Stimulated activated CD4-positive, alpha-beta T cell treated with anti-CD3 and anti-CD28 coated beads, Interleukin-15, amount 100 ng/mL, for 48 hours (primary cell): ENCODE data around the gene HDLBP.

Experiments used
- DNase-seq, 2 donors: peaks; one replicate each; pipeline ENCODE4 v3.0.0-alpha.2; 2020; ENCODE audit warnings: low read depth in 2 of 2

Gene HDLBP

GRCh38 chr2:241273210-241274020 is 42.1 kb downstream of the HDLBP start:
- DNase-seq, result no peak

DNA sequence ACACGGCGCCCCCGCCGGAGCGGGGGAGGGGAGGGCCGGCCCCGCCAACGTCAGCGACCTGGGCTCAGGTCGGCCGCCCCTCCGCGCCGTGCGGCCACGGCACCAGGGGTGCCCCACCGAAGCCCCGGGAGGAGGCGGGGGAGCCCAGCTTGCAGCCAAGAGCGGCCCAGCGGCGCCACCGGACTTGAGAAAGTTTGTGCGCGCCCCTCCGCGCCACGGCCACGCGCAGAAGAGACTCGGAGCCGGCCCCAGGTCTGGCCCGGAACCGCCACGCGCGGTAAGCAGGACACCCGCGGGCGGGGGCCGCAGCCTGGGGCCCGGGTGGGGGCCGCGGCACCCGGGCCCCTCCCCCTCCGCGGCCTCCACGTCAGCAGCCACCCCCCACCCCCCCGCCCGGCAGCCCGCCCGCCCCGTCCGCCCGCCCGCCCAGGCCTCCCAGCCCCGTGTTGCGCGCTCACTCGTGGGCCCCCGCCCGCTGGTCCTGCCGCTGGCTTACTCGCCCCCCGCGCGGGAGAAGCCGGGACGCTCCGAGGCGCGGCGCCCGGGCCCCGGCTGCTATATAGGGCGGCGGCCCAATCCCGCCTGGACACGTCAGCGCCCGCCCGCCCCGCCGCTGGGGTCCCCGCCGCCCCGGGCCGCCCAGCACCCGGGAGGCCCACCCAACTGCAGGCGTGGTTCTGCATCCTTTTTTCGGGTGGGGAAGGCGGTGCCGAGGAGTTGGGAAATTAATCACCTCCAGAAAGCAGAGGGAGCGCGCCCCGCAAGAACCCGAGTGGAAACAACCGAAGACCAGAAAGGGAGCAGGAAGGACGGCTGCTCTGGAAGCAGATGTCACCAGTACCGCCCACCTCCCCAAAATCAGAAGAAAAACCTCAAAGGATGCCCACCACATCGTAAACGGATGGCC is 42.9 kb downstream of the HDLBP start:
- DNase-seq, result no peak

- peak in 1 of 2 donors; percentile 42 for DNase-seq
These were observed 43.7 kb downstream of the HDLBP start for GRCh38 chr2:241271706-241272302.

DNA sequence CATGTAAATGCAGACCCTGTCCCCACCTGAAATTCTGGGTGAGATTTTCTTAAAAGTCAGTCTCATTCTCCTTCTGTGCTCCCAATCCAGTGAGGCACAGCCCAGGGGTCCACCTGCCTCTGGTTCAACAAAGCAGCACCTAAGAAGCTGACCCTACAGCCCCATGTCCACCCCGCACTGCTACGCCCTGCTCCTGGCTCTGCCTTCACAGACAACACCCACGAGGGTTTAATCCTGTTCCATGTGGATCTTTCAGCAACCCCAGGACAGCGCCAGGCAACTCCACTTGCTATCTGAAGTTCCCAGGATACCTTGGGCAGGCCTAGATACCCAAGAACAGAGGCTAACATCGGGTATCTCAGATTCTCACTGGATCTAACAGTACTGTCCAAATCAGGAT is 44.9 kb downstream of the HDLBP start:
- DNase-seq, result no peak

GRCh38 chr2:241269707-241270520 is 45.6 kb downstream of the HDLBP start:
- DNase-seq, result no peak

- no peak for DNase-seq
These were observed 46.6 kb downstream of the HDLBP start for GRCh38 chr2:241268716-241269445.

DNA sequence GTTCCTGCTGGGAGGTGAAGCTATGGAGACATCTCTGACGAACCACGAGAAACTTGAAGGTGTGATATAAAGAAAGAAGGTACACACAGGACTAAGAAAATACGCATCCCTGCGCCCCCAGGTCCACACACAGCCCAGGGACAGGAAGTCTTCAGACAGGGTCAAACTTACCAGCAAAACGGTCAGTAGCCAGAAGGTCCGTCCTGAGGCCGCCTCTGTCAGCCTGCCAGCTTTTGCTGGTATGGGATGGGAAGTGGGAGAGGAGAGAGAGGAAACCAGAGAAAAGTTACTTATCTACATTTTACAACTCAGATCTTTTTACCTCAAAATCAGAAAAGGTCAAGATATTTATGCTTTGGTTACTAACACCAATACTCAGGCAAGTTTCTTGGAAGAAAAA is 47.2 kb downstream of the HDLBP start:
- DNase-seq, result no peak

GRCh38 chr2:241267249-241268067 is 48.0 kb downstream of the HDLBP start:
- DNase-seq, result no peak

DNA sequence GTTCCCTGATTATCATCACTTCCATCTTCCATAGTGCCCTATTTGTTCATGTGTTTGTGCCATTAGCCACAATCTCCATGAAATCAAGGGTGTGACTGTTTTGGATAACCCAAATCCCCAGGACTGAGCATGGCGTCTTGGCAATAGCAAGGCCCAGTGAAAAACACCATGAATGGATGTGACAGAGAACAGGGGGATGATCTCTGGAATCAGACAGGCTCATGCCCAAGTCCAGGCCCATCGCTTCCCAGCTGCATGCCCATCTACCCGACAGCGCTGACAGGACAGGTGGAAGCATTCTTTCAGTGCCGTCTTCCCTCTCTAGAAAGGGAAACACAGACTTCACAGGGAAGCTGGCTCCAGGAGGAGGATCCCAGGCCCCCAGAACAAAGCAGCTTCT is 50.0 kb downstream of the HDLBP start:
- DNase-seq, result no peak

DNA sequence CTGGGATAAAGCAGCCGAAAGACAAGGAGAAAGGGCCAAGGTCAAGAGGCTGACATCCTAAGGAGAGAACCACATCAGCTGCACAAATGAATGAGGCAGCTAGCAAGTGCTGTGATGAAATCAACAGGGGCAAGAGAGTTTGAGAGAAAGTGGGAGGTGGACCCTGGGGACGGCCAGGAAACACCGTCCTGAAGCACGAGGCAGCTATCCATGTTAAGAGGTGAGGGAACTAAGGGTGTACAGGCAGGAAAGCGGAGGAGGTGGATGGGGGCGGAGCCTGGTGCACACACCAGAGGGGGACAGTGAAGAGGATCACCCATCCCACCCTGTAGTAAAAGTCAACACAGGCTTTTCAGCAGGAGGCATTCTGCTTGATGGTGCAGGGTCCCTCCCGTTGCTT is 52.4 kb downstream of the HDLBP start:
- no peak for DNase-seq

DNA sequence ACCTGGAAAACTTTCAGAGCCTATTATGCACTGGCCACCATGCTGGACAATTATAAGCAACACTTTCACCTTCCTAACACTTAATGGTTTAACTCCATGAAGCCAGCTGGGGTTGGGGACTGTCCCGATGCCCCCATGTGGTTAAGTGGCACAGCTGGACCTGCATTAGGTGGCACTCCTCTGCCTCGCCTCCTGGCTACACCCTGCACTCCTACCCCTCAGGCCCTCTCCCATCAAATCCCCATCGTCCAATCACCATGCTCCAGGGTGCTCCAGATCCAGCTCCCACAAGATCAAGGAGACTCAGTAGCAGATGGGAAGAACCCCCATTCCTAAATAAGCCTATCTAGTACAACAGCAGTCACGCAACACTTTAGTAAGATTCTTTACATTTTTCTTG is 53.8 kb downstream of the HDLBP start:
- DNase-seq, result no peak

- no peak for DNase-seq
These were observed 54.6 kb downstream of the HDLBP start for GRCh38 chr2:241260911-241261310.

GRCh38 chr2:241258505-241259280 is 56.8 kb downstream of the HDLBP start:
- no peak for DNase-seq

- DNase-seq, result no peak
These were observed 57.9 kb downstream of the HDLBP start for GRCh38 chr2:241257419-241258032.

- DNase-seq, result no peak
These were observed 59.3 kb downstream of the HDLBP start for GRCh38 chr2:241256168-241256545.

DNA sequence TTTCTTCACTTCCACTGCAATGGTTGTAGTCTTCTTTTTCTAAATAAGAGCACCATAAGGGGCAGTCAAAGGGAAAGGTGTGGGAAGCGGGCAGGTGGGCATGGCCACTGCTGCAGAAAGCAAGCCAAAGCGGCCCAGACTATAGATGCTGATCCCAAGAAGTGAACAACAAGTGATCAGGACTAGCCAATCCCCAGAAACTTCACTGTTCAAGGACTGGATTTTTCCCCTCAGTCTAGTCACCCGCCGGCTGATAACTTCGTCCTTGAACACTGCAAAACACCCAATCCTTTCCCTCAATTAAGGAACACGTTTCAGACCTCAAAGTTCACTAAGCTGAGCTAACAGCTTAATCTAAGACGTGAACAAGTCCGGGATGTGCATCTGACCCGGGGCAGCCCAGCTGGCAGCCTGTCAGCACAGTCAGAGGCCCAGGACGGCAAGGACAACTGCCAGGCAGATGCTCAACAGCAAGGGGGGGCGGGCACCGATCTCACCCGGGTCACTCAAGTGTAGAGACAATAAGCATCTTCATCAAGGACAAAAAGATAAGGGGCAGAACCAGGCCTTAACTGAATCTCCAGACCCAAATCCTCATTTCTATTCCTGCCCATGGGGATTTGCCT is 59.8 kb downstream of the HDLBP start:
- no peak for DNase-seq

DNA sequence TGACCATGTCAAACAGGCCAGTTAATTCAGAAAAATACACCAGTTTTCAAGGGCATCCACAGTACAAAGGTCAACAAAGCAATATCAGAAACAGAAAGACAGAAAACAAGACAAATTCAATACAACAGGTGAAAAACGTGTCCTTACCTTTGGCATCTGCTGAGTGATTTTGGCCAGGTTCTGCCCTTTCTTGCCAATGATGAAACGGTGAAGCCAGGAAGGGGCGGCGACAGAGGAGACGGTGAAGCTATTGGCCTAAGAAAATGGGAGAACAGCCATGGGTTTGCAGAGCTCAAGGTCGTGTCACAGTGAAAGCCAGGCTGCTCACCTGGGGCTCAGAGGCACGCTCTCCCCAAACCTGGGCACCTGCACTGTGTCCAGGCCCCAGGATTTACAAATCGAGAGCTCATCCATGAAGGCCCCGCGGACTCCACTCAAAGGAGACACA is 60.5 kb downstream of the HDLBP start:
- DNase-seq, result no peak

DNA sequence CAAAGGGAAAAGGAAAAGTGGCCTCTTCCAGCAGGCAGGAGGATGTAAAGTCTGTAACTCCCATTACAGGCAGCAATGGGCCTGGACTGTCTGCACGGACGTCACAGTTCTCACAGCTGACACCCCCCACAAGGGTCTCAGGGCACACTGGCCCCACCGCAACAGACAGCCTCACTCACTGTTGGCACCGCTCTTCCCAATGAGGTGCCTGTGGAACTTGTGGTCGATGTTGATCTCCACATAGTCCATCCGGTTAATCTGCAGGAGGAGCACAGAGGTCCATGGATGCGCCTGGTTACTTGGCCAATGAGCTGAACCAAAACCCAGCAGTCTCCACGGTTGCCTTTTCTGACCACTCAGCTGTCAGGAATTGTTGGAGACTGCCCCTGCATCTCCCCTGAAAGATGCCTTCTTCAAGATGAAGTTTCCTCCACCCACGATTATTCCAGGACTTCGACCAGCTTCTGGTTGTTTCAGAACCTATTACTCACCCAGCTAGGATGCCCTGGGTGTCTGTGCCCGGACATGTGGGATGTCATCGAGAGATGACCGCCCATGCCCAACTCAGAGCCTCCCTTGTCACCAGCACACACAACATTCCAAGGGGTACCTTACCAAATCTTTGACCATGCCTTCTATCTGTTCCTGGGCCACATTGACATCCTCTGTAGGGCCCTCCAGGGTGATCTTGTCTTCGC is 62.5 kb downstream of the HDLBP start:
- no peak for DNase-seq
